A549 treated with AZD9567 at 1 μM for 4 hours (cell line): Measurements from ENCODE around the gene TNIP1. TPM values are rescaled to one million over a fixed set of nuclear protein-coding genes. Genes with fewer than 3 reads are reported as not detected.

Experiments used
- total RNA-seq: library from RNA; stranded (reverse); fragments of 200-300 nt; extraction: Qiagen RNA extraction; gene quantifications from 5 replicates; pipeline ENCODE4 v1.2.3, GENCODE V29; 2022; ENCODE audit not compliant: insufficient read depth

TNIP1 gene, protein sequence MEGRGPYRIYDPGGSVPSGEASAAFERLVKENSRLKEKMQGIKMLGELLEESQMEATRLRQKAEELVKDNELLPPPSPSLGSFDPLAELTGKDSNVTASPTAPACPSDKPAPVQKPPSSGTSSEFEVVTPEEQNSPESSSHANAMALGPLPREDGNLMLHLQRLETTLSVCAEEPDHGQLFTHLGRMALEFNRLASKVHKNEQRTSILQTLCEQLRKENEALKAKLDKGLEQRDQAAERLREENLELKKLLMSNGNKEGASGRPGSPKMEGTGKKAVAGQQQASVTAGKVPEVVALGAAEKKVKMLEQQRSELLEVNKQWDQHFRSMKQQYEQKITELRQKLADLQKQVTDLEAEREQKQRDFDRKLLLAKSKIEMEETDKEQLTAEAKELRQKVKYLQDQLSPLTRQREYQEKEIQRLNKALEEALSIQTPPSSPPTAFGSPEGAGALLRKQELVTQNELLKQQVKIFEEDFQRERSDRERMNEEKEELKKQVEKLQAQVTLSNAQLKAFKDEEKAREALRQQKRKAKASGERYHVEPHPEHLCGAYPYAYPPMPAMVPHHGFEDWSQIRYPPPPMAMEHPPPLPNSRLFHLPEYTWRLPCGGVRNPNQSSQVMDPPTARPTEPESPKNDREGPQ
- total RNA-seq, result 113 to 134 TPM (median 123 TPM) in 5 replicates

GRCh38 chr5:151080613-151081430 is at the start of gene TNIP1:
TSS of gene TNIP1 (minus strand) at chr5:151081034. CDS start at chr5:151065095, 15,939 bp downstream.

GRCh38 chr5:151020304-151021110 is 60.3 kb downstream of the TNIP1 start, which contains the start of gene GPX3:
TSS of gene GPX3 (plus strand) at chr5:151020591. CDS start at chr5:151020655, 64 bp downstream.

Other genes starting within 250 kb of the TNIP1 start
- gene IRGM, start 234.5 kb downstream of the TNIP1 start, total RNA-seq, result 0.14 to 0.36 TPM (median 0.22 TPM) in 4 of 5 replicates, not detected in the other
- gene ZNF300, start 176.1 kb downstream of the TNIP1 start, total RNA-seq, result 1.8 to 2.6 TPM (median 2.4 TPM) in 5 replicates
- gene GPX3, start 60.4 kb downstream of the TNIP1 start, total RNA-seq, result 16.3 to 30.9 TPM (median 17.7 TPM) in 5 replicates
- 37.6 to 45.1 TPM (median 39.5 TPM) in 5 replicates for gene ANXA6, start 76.7 kb upstream of the TNIP1 start, total RNA-seq
- gene CCDC69, start 143.1 kb upstream of the TNIP1 start, total RNA-seq, result 1.2 to 1.5 TPM (median 1.3 TPM) in 4 of 5 replicates, not detected in the other
- gene GM2A, start 172.2 kb upstream of the TNIP1 start, total RNA-seq, result 15.5 to 21.0 TPM (median 15.9 TPM) in 5 replicates
- gene SLC36A3, start 222.7 kb upstream of the TNIP1 start, total RNA-seq, result not detected in 5 replicates